Thyroid gland (tissue), 4 donors: Measurements from ENCODE around the gene ERG28. TPM values are rescaled to one million over a fixed set of nuclear protein-coding genes. Genes with fewer than 3 reads are reported as not detected.
A peak's percentile ranks its signal among the peaks of the same experiment; 100 is the strongest.

ENCODE experiments used
- DNase-seq, 2 donors: peaks; one replicate each; pipeline ENCODE4 v3.0.0-alpha.2; 2019
- H3K27ac ChIP-seq, 3 donors: fragments of 200-600 bp; sonication (generic); 1 replicate in 2 of 3; 2 replicates in 1 of 3; pipeline ENCODE4 v1.5.1; 2016 to 2019; ENCODE audit warnings: mild to moderate bottlenecking in 1 of 3, moderate library complexity in 1 of 3
- H3K27me3 ChIP-seq: fragments of 200-600 bp; sonication (generic); one replicate; pipeline ENCODE4 v1.5.1; 2019
- H3K36me3 ChIP-seq, 2 donors: fragments of 200-600 bp; sonication (generic); one replicate each; pipeline ENCODE4 v1.5.1; 2016 to 2019
- H3K4me1 ChIP-seq, 2 donors: fragments of 200-600 bp; sonication (generic); one replicate each; pipeline ENCODE4 v1.5.1; 2017 to 2019
- H3K4me3 ChIP-seq, 3 donors: fragments of 200-600 bp; sonication (generic); replicated peaks in 1 of 3; 1 replicate in 2 of 3; 2 replicates in 1 of 3; pipeline ENCODE4 v1.5.1; 2016; ENCODE audit warnings: mild to moderate bottlenecking in 1 of 3
- H3K9me3 ChIP-seq: fragments of 200-600 bp; sonication (generic); one replicate; pipeline ENCODE4 v1.5.1; 2017
- POLR2A ChIP-seq, 2 donors: fragments of 450-650 bp; IDR thresholded peaks; one replicate each; pipeline ENCODE4 v1.6.1; 2017; ENCODE audit warnings: antibody characterized with exemption in 2 of 2, mild to moderate bottlenecking in 2 of 2, moderate library complexity in 1 of 2
- WGBS, 2 donors: methylation state at CpG; one replicate each; pipeline ENCODE4 v1.1.5; 2017; 5-methylcytosine and 5-hydroxymethylcytosine counted together
- intact Hi-C: fragments of 100-400 bp; cut with DNase I; formaldehyde crosslinking; loops from one replicate; pipeline ENCODE4 v1.15.1; 2023
- total RNA-seq, 4 donors: library from RNA; depleted of rRNA; stranded (reverse); fragments of >200 nt; gene quantifications; one replicate each; pipeline ENCODE4 v1.2.3, GENCODE V29; 2016
- TF ChIP-seq, protein P1 (sequence below), 6 experiments: fragments of 200-600 bp in 3 of 6; fragments of 450-650 bp in 3 of 6; sonication (generic) in 3 of 6; IDR thresholded peaks; one replicate each; pipeline ENCODE4 v1.5.1; 2016 to 2019; ENCODE audit warnings: antibody characterized with exemption in 6 of 6, mild to moderate bottlenecking in 2 of 6, inconsistent platforms in 1 of 6, moderate library complexity in 1 of 6

ERG28 gene
- total RNA-seq, 4 donors from 2014 or later, result 12.1 to 17.3 (median 15.0) TPM

DNA sequence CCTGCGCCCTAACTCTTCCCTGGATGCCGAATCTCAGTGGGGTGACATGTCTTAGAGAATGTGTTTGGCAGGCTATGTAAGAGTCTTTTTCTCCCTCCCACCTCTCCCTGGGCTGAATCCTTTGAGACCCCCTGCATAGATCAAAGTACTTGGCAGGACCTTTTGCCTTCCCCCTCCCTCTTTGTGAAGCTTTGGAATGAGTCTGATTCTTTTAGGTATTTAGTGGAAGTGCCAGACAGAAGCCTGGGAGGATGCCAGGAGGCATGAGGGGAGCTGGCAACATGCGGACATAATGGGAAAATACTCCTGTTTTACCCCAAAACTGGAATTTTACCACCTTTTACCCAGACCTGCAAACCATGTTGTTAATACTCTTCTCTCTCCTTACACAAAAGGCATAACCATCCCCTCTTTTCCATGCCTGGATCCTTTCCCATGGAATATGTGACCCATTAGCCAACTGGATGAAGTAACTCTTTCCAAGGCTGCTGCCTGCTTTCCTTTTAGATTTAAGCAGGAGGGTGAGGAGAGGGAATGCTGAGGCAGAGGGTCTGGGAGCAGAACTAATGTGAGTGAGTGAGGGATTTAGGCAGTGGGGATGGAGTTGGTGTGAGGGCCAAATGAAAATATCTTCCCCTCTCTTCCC is 42.1 kb upstream of the ERG28 start:
- intact Hi-C loops, result no loop called here
- Histone ChIP-seq H3K4me1 (peaks cover 0 to 5% of the 10 kb centered on the region in 2 donors), H3K4me3 (no peak overlapping the region), H3K36me3 (peaks cover 0 to 11% of the 10 kb centered on the region in 2 donors), H3K27me3 (no peaks in the 10 kb centered on the region), H3K9me3 (no peaks in the 10 kb centered on the region), H3K27ac (no peak overlapping the region)
- WGBS, 2 donors, result 78 to 88% methylated on average over 3 of the region's 3 CpGs
- peak; percentile 11 to 24 for DNase-seq
- no peak for TF ChIP-seq POLR2A (IDR thresholded peaks at IDR 0.05)
- TF ChIP-seq, protein P1, sequence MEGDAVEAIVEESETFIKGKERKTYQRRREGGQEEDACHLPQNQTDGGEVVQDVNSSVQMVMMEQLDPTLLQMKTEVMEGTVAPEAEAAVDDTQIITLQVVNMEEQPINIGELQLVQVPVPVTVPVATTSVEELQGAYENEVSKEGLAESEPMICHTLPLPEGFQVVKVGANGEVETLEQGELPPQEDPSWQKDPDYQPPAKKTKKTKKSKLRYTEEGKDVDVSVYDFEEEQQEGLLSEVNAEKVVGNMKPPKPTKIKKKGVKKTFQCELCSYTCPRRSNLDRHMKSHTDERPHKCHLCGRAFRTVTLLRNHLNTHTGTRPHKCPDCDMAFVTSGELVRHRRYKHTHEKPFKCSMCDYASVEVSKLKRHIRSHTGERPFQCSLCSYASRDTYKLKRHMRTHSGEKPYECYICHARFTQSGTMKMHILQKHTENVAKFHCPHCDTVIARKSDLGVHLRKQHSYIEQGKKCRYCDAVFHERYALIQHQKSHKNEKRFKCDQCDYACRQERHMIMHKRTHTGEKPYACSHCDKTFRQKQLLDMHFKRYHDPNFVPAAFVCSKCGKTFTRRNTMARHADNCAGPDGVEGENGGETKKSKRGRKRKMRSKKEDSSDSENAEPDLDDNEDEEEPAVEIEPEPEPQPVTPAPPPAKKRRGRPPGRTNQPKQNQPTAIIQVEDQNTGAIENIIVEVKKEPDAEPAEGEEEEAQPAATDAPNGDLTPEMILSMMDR (IDR thresholded peaks at IDR 0.05), result no peak

DNA sequence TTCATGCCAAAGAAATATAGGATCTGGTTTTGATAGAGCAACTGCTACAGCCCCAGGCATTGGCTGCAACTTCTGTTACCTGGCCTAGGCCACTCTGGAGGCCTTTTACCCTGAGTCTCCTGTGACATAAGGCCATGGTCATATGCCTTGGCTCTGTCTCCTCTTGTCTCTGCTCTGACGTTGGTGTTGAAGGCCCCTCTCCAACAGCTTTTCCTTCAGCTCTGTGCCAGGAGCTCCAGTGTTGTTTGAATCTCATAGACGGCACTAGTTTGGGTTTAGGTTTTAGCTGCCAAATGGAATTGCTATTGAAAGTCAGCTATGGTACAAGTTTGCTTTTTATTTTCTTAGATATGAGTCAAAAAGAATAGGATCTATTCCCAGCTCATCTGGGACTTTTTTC is 41.4 kb upstream of the ERG28 start:
- H3K4me3 ChIP-seq, result no peak overlapping the region
- no peak overlapping the region for H3K27ac ChIP-seq
- H3K9me3 ChIP-seq, result no peaks in the 10 kb centered on the region
- no peak for DNase-seq
- WGBS, 2 donors, result 72 to 76% methylated on average over 2 of the region's 2 CpGs
- H3K36me3 ChIP-seq, result peaks cover 0 to 10% of the 10 kb centered on the region in 2 donors
- H3K27me3 ChIP-seq, result no peaks in the 10 kb centered on the region
- peaks cover 0 to 5% of the 10 kb centered on the region in 2 donors for H3K4me1 ChIP-seq
- intact Hi-C loops, result no loop called here
- TF ChIP-seq, protein P1 (IDR thresholded peaks at IDR 0.05), result no peak
- no peak for TF ChIP-seq POLR2A (IDR thresholded peaks at IDR 0.05)

DNA sequence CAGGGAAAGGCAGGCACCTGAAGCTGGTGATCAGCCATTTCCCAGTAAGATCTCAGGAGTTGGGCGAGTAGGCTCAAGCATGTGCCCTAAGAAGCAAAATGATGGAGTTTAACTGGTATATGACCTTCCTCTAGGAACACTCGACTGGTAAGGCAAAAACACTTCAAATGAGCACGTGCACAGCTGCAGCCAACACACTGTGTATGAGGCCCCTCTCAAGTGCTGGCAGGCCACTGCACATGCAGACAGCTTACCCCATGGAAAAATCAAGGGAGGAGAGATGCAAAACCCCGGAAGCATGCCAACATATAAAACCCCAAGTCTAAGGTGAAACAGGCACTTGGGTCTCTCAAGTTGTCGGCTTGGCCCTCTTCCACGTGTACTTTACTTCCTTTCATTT is 39.6 kb upstream of the ERG28 start:
- H3K9me3 ChIP-seq, result no peaks in the 10 kb centered on the region
- H3K4me3 ChIP-seq, result no peak overlapping the region
- TF ChIP-seq POLR2A (IDR thresholded peaks at IDR 0.05), result no peak
- TF ChIP-seq, protein P1 (IDR thresholded peaks at IDR 0.05), result no peak
- 68 to 87% methylated on average over 6 of the region's 6 CpGs for WGBS, 2 donors
- H3K27me3 ChIP-seq, result no peaks in the 10 kb centered on the region
- intact Hi-C loops, result no loop called here
- H3K27ac ChIP-seq, result no peak overlapping the region
- H3K4me1 ChIP-seq, result peaks cover 0 to 5% of the 10 kb centered on the region in 2 donors
- H3K36me3 ChIP-seq, result peaks cover 0 to 10% of the 10 kb centered on the region in 2 donors
- peak in 1 of 2 donors; percentile 6 for DNase-seq

DNA sequence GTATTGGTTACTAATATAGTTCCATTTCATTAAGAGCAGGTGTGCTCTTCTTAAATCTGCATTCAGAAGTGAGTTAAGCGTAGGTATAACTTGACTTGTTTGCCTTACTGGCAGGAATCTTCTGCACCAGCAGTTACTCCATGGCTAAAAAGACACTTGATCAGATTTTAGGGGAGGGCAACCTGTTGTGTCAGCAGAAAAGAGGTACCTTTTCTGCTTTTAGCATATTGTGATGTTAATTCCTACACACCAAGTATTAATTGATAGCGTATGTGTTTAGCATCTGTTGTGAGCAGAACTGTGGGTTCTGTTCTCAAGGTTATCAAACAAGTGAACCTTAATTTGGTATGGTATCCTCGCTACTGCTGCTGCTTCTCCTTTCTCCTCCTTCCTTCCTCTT is 38.7 kb upstream of the ERG28 start:
- peaks cover 8 to 12% of the 10 kb centered on the region in 2 donors for H3K36me3 ChIP-seq
- TF ChIP-seq, protein P1 (IDR thresholded peaks at IDR 0.05), result no peak
- TF ChIP-seq POLR2A (IDR thresholded peaks at IDR 0.05), result no peak
- no peaks in the 10 kb centered on the region for H3K9me3 ChIP-seq
- WGBS, 2 donors, result 96 to 97% methylated on average over 3 of the region's 3 CpGs
- no peak overlapping the region for H3K4me3 ChIP-seq
- intact Hi-C loops, result no loop called here
- H3K27me3 ChIP-seq, result no peaks in the 10 kb centered on the region
- peaks cover 0 to 5% of the 10 kb centered on the region in 2 donors for H3K4me1 ChIP-seq
- DNase-seq, result no peak
- no peak overlapping the region for H3K27ac ChIP-seq

DNA sequence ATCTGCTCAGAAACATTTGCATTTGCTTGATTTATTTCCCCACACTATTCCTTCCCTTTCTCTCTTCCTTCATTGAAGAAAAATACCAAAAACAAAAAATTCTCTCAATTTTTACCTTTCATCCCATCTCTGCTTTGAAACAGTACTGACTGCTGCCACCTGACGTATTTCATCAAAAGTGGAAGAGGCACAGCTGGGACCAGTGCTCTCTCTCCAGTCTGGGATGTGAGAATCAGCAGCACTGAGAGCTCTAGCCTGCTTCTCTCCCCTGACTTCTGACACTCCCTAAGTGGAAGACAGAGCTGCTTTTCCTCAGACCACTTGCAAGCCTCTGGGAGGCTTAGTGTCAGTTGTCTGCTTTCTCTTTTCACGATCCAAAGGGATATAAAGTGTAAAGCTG is 37.2 kb upstream of the ERG28 start:
- no peak overlapping the region for H3K27ac ChIP-seq
- H3K36me3 ChIP-seq, result peaks cover 13 to 16% of the 10 kb centered on the region in 2 donors
- TF ChIP-seq, protein P1 (IDR thresholded peaks at IDR 0.05), result no peak
- TF ChIP-seq POLR2A (IDR thresholded peaks at IDR 0.05), result no peak
- no peak for DNase-seq
- intact Hi-C loops, result no loop called here
- no peak overlapping the region for H3K4me3 ChIP-seq
- no peaks in the 10 kb centered on the region for H3K9me3 ChIP-seq
- 96 to 98% methylated on average over 2 of the region's 2 CpGs for WGBS, 2 donors
- peaks cover 0 to 5% of the 10 kb centered on the region in 2 donors for H3K4me1 ChIP-seq
- H3K27me3 ChIP-seq, result no peaks in the 10 kb centered on the region
